Stimulated activated effector memory CD8-positive, alpha-beta T cell treated with anti-CD3 and anti-CD28 coated beads, Interleukin-12 subunit alpha, Interleukin-12 subunit beta, amount 100 ng/mL, for 72 hours (primary cell): ENCODE data around the gene PAWR.

Experiments used
- ATAC-seq: fragments of 150-1000 bp; cut with Tn5 transposase; 2 replicates; pipeline ENCODE4 v1.10.0; 2021
- DNase-seq, 2 donors: peaks; one replicate each; pipeline ENCODE4 v3.0.0; 2021 to 2022; ENCODE audit warnings: low spot score in 2 of 2
- H3K27ac Mint-ChIP-seq: one replicate; pipeline ENCODE4 v1.8.0; 2022; ENCODE audit warnings: mild to moderate bottlenecking, mixed read lengths
- H3K36me3 Mint-ChIP-seq: one replicate; pipeline ENCODE4 v1.8.0; 2022; ENCODE audit warnings: mild to moderate bottlenecking, mixed read lengths
- H3K4me1 Mint-ChIP-seq: one replicate; pipeline ENCODE4 v1.8.0; 2022; ENCODE audit warnings: mixed read lengths
- H3K4me3 Mint-ChIP-seq: one replicate; pipeline ENCODE4 v1.8.0; 2022; ENCODE audit warnings: mild to moderate bottlenecking, mixed read lengths
- H3K9me3 Mint-ChIP-seq: one replicate; pipeline ENCODE4 v1.8.0; 2022; ENCODE audit warnings: mixed read lengths

PAWR gene

DNA sequence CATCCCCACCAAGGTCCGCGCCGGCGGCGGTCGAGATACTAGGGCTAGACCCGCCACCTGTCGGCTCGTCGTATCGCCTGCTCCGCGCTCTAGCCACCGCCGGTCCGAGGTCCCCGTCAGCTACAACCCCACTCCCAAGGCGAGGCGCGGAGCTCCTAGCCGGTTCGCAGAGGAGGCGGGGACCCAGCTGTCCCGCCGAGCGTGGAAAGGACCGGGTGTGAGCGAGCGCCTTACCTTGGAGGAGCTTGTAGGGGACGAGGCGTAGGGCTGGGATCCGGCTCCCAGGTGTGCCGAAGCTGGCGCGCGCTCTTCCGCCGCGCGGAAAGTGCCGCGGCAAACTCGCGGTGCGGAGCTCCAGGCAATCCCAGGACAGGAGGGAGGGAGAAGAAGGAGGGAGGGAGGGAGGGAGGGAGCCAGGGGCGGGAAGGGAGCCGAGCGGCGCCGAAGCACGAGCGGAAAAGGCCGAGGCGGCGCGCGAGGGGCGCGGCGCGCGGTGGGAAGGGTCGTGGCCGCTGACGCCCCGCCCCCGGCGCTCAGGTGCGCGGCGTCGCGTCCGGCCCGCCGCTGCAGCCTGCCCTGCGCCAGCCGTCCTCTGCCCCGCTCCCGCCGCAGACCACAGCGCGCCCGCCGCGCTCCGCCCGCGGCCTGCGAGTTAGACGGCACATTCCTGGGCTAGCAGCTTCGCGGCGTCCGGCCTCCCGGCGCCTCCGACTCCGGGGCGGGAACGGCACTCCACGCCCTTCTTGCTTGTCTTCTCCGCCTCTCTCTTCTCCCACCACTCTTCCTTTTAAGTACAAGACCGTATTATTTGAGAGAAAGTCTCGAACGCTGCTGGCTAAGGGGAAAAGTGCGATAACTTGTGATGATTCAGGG lies at the start of gene PAWR:
TSS of gene PAWR (minus strand) at position 327 of the 873 bp plus-strand sequence. CDS start 720 bp downstream, outside the sequence.
- peak within 1 kb of the TSS; percentile 75 for H3K4me3 Mint-ChIP-seq
- DNase-seq (peak; percentile 6 to 54), ATAC-seq (peak; percentile 68)
- H3K4me1 Mint-ChIP-seq = no peaks in the 10 kb centered on the region
- H3K27ac Mint-ChIP-seq = no peak within 1 kb of the TSS
- no peaks in the 10 kb centered on the region for H3K36me3 Mint-ChIP-seq
- H3K9me3 Mint-ChIP-seq = peaks cover 1% of the 10 kb centered on the region

DNA sequence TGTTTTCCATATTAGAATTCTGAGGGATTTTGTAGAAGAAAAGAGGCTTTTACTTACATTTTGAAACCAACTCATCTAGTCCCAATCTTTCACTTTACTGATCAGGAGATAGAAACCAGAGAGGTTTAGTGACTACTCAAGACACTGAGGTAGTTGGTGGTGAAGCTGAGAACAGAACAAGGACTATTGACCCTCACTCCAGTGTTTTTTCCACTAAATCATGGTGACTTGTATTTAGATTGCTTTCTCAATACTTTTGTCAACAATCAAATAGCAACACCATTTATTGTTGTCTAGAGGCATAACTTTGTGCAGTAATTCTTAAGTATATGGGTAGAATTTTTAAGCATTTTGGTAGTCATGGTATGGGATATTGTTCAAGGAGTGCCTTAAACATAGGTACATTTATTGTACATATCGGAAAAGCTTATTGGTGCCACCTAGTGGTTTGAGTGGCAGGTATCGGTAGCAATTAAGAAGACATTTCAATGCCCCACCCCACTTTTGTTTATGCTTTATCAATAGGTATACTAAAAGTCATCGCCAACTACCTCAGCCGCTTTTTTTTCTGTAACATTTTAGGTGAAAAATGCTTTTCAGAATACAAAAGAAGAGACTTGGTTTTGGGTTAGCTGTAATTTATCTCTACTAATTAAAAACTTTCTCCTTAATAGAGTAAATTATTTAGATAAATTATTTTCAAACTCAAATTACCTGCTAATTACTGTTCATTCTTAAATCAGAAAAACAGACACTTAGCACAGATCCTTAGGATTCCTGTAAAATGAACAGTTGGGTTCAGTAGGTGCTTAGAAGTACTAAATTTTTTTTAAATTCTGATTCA lies 47.3 kb upstream of the PAWR start:
- Mint-ChIP-seq H3K27ac (no peak overlapping the region), H3K4me1 (no peaks in the 10 kb centered on the region), H3K4me3 (no peak overlapping the region), H3K9me3 (no peaks in the 10 kb centered on the region), H3K36me3 (no peaks in the 10 kb centered on the region)
- no peak for DNase-seq
- no peak for ATAC-seq

- no peak for DNase-seq
- Mint-ChIP-seq H3K27ac (no peak overlapping the region), H3K9me3 (no peaks in the 10 kb centered on the region), H3K36me3 (no peaks in the 10 kb centered on the region), H3K4me1 (no peaks in the 10 kb centered on the region), H3K4me3 (no peak overlapping the region)
- ATAC-seq = no peak
These were observed 41.9 kb upstream of the PAWR start for GRCh38 chr12:79732638-79733037.

DNA sequence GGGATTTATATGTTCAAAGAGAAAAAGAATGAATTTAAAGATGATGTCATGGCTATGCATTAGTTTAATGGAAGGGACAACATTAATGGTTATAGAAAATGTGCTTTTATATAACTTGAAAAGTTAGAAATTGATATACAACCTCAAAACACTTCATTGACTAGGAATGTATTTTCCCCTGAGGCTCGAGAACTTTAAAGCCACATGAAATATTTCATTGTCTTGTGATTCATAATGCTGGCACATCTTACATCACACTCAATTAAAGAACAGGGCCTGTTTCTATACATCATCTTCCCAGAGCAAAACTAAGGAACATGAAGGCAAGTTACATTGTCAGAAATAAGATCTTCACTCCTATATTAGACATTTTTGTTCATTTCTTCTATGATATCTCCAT lies 35.2 kb upstream of the PAWR start:
- Mint-ChIP-seq H3K9me3 (no peaks in the 10 kb centered on the region), H3K36me3 (no peaks in the 10 kb centered on the region), H3K4me1 (no peaks in the 10 kb centered on the region), H3K27ac (no peak overlapping the region), H3K4me3 (no peak overlapping the region)
- DNase-seq (no peak), ATAC-seq (no peak)

DNA sequence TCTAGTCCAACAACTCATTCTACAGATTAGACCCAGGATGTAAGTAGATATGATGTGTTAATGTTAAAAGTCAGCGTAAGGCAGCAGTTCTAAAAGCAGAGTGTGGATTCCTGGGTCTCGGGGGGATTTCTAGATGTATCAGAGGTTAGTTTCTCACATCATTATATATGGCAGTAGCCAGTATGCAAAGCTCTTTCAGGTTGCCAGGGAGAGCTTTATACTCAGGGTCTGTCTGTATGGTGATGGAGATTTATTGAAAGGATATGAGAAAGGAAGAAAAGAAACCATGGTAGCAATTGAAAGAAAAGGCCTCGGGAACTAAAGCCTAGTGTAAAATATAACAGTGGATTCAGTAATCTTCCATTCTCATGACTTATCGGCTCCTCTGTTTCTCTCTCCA lies 26.2 kb upstream of the PAWR start:
- Mint-ChIP-seq H3K27ac (no peak overlapping the region), H3K36me3 (no peaks in the 10 kb centered on the region), H3K4me3 (no peak overlapping the region), H3K4me1 (no peaks in the 10 kb centered on the region), H3K9me3 (no peaks in the 10 kb centered on the region)
- ATAC-seq (no peak), DNase-seq (no peak)

- Mint-ChIP-seq H3K4me3 (no peak overlapping the region), H3K4me1 (no peaks in the 10 kb centered on the region), H3K9me3 (no peaks in the 10 kb centered on the region), H3K27ac (no peak overlapping the region), H3K36me3 (no peaks in the 10 kb centered on the region)
- no peak for DNase-seq
- no peak for ATAC-seq
These were observed 24.5 kb upstream of the PAWR start for GRCh38 chr12:79715308-79715707.

GRCh38 chr12:79710707-79711483 lies 20.1 kb upstream of the PAWR start:
- DNase-seq = no peak
- Mint-ChIP-seq H3K4me1 (no peaks in the 10 kb centered on the region), H3K4me3 (no peak overlapping the region), H3K9me3 (no peaks in the 10 kb centered on the region), H3K36me3 (no peaks in the 10 kb centered on the region), H3K27ac (no peak overlapping the region)
- peak; percentile 19 for ATAC-seq

- Mint-ChIP-seq H3K36me3 (no peaks in the 10 kb centered on the region), H3K4me1 (no peaks in the 10 kb centered on the region), H3K4me3 (no peak overlapping the region), H3K27ac (no peak overlapping the region), H3K9me3 (no peaks in the 10 kb centered on the region)
- no peak for DNase-seq
- no peak for ATAC-seq
These were observed 17.1 kb upstream of the PAWR start for GRCh38 chr12:79707830-79708229.

- ATAC-seq (no peak), DNase-seq (no peak)
- Mint-ChIP-seq H3K36me3 (no peaks in the 10 kb centered on the region), H3K27ac (no peak overlapping the region), H3K9me3 (no peaks in the 10 kb centered on the region), H3K4me1 (no peaks in the 10 kb centered on the region), H3K4me3 (no peak overlapping the region)
These were observed 15.9 kb upstream of the PAWR start for GRCh38 chr12:79706676-79707075.

- H3K4me1 Mint-ChIP-seq = no peaks in the 10 kb centered on the region
- no peaks in the 10 kb centered on the region for H3K9me3 Mint-ChIP-seq
- no peak overlapping the region for H3K27ac Mint-ChIP-seq
- ATAC-seq (peak; percentile 40), DNase-seq (no peak)
- H3K4me3 Mint-ChIP-seq = no peak overlapping the region
- no peaks in the 10 kb centered on the region for H3K36me3 Mint-ChIP-seq
These were observed 15.4 kb upstream of the PAWR start for GRCh38 chr12:79706156-79706555.

- DNase-seq = no peak
- Mint-ChIP-seq H3K27ac (no peak overlapping the region), H3K4me3 (no peak overlapping the region), H3K9me3 (peaks cover 3% of the 10 kb centered on the region), H3K4me1 (no peaks in the 10 kb centered on the region), H3K36me3 (no peaks in the 10 kb centered on the region)
- ATAC-seq = no peak
These were observed 8.2 kb upstream of the PAWR start for GRCh38 chr12:79698966-79699365.

DNA sequence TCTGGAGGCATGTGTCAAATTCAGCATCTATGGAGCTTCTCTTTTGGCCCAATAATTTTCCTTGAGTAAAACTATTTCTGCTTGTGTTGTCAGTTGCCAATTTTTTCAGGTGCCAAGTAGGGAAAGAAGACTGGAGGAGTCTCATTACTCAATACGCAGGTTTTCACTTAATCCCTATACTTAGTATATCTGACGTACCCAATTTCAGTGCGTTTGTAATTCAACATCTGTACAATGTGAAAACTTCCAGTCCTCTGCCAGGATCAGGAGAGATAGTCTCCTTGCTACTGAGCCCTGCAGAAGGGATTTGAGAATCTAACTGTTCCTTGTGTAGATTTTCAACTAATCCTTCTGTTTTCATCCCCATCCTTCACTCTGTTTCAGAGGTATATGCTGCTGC lies 5.7 kb upstream of the PAWR start:
- ATAC-seq = no peak
- Mint-ChIP-seq H3K27ac (no peak overlapping the region), H3K9me3 (peaks cover 3% of the 10 kb centered on the region), H3K36me3 (no peaks in the 10 kb centered on the region), H3K4me1 (no peaks in the 10 kb centered on the region), H3K4me3 (no peak overlapping the region)
- no peak for DNase-seq

- no peak for ATAC-seq
- Mint-ChIP-seq H3K4me3 (no peak overlapping the region), H3K4me1 (no peaks in the 10 kb centered on the region), H3K36me3 (no peaks in the 10 kb centered on the region), H3K9me3 (peaks cover 3% of the 10 kb centered on the region), H3K27ac (no peak overlapping the region)
- no peak for DNase-seq
These were observed 2.3 kb upstream of the PAWR start for GRCh38 chr12:79692860-79693577.

DNA sequence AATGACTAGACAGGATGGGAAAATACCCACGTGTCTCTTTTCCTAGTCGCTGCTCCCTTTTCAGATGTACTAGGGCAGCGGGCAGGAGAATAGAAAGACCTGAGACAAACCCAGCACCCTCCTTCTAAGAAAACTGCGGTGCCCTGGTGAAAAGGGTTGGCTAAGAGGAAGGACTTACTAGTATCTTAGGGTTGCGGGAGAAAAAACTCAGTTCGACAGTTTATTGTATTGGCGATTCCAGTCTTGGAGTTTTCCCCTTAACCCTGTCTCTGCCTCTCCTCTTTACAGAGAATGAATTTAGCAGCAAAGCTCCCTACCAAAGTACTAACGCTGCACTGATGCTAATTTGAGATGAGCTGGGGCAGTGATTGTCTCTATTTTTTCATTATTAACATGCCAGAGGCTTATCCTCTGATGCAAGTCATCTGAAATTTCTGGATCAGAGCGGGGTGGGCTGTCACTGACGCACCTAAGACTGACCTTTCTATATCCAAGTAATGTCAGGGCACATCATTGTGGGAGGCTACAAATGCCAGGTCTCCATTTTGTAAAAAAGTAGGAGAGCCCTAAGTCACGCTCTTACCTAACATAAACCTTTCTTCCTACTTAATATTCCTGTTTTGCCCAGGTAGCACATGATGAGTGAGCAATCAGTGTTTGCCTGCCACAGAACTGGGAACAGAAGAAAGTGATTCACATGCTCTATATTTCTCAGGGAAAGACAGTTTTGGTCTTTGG lies 916 bp upstream of the PAWR start:
- peak overlapping the region; percentile 75 for H3K4me3 Mint-ChIP-seq
- no peak overlapping the region for H3K27ac Mint-ChIP-seq

More for the DNA sequence above, 916 bp upstream of the PAWR start:
- no peak for ATAC-seq
- H3K9me3 Mint-ChIP-seq = peaks cover 3% of the 10 kb centered on the region
- no peak for DNase-seq
- no peaks in the 10 kb centered on the region for H3K4me1 Mint-ChIP-seq
- no peaks in the 10 kb centered on the region for H3K36me3 Mint-ChIP-seq
